Trophoblast cell (in vitro differentiated cells and primary cell): ENCODE measurements around the gene PIK3C2B.

Source experiments
- DNase-seq, 2 donors: peaks; one replicate each; pipeline ENCODE4 v3.0.0-alpha.2; 2016
- H2AFZ ChIP-seq: 2 replicates; pipeline ENCODE4 v1.6.1; 2013; ENCODE audit warnings: low read length, moderate library complexity, mild to moderate bottlenecking; ENCODE audit not compliant: insufficient read depth, poor library complexity
- H2AK5ac ChIP-seq: 2 replicates; pipeline ENCODE4 v1.6.1; 2013; ENCODE audit warnings: mild to moderate bottlenecking, low read length
- H2BK120ac ChIP-seq: 2 replicates; pipeline ENCODE4 v1.6.1; 2013; ENCODE audit warnings: low read length, mild to moderate bottlenecking, moderate library complexity; ENCODE audit not compliant: insufficient read depth, poor library complexity
- H2BK12ac ChIP-seq: 2 replicates; pipeline ENCODE4 v1.6.1; 2013; ENCODE audit warnings: mild to moderate bottlenecking, low read length, moderate library complexity
- H2BK5ac ChIP-seq: 2 replicates; pipeline ENCODE4 v1.6.1; 2013; ENCODE audit warnings: low read length, low read depth, moderate library complexity, mild to moderate bottlenecking; ENCODE audit not compliant: poor library complexity
- H3K14ac ChIP-seq: 2 replicates; pipeline ENCODE4 v1.6.1; 2013; ENCODE audit warnings: mild to moderate bottlenecking, low read length
- H3K18ac ChIP-seq: 2 replicates; pipeline ENCODE4 v1.6.1; 2013; ENCODE audit warnings: mild to moderate bottlenecking, low read length
- H3K23ac ChIP-seq: 2 replicates; pipeline ENCODE4 v1.6.1; 2013; ENCODE audit warnings: low read length
- H3K27ac ChIP-seq: 2 replicates; pipeline ENCODE4 v1.5.1; 2013; ENCODE audit warnings: low read depth, mild to moderate bottlenecking, inconsistent platforms, low read length, moderate library complexity
- H3K27me3 ChIP-seq: 2 replicates; pipeline ENCODE4 v1.6.1; 2013; ENCODE audit warnings: inconsistent platforms, mild to moderate bottlenecking, low read length, moderate library complexity; ENCODE audit not compliant: insufficient read depth
- H3K36me3 ChIP-seq, 2 experiments: 1 replicate in 1 of 2; 2 replicates in 1 of 2; pipeline ENCODE4 v1.6.1; 2013; ENCODE audit warnings: low read length in 2 of 2, mild to moderate bottlenecking in 2 of 2, moderate library complexity in 1 of 2; ENCODE audit not compliant: insufficient read depth in 2 of 2, control insufficient read depth in 1 of 2
- H3K4ac ChIP-seq: 2 replicates; pipeline ENCODE4 v1.6.1; 2013; ENCODE audit warnings: low read depth, mild to moderate bottlenecking, low read length, moderate library complexity
- H3K4me1 ChIP-seq, 2 experiments: 1 replicate in 1 of 2; 2 replicates in 1 of 2; pipeline ENCODE4 v1.6.1; 2013; ENCODE audit warnings: low read length in 2 of 2, mild to moderate bottlenecking in 2 of 2, moderate library complexity in 1 of 2; ENCODE audit not compliant: insufficient read depth in 2 of 2, control insufficient read depth in 1 of 2
- H3K4me2 ChIP-seq: 2 replicates; pipeline ENCODE4 v1.6.1; 2013; ENCODE audit warnings: inconsistent platforms, mild to moderate bottlenecking, low read length, moderate library complexity
- H3K4me3 ChIP-seq: 2 replicates; pipeline ENCODE4 v1.5.1; 2013; ENCODE audit warnings: mild to moderate bottlenecking, low read depth, low read length, inconsistent platforms
- H3K79me1 ChIP-seq: one replicate; pipeline ENCODE4 v1.6.1; 2013; ENCODE audit warnings: low read length
- H3K79me2 ChIP-seq: 2 replicates; pipeline ENCODE4 v1.6.1; 2013; ENCODE audit warnings: low read length, mild to moderate bottlenecking; ENCODE audit not compliant: control insufficient read depth, insufficient read depth, poor library complexity
- H3K9ac ChIP-seq: 2 replicates; pipeline ENCODE4 v1.6.1; 2013; ENCODE audit warnings: mild to moderate bottlenecking, low read length
- H3K9me3 ChIP-seq: 2 replicates; pipeline ENCODE4 v1.6.1; 2013; ENCODE audit warnings: low read depth, mild to moderate bottlenecking, control low read depth, inconsistent platforms, low read length; ENCODE audit not compliant: insufficient read depth
- H4K12ac ChIP-seq: 2 replicates; pipeline ENCODE4 v1.6.1; 2013; ENCODE audit warnings: low read depth, mild to moderate bottlenecking, low read length, moderate library complexity
- H4K8ac ChIP-seq: 2 replicates; pipeline ENCODE4 v1.6.1; 2013; ENCODE audit warnings: low read depth, mild to moderate bottlenecking, low read length, moderate library complexity
- H4K91ac ChIP-seq: one replicate; pipeline ENCODE4 v1.6.1; 2013; ENCODE audit warnings: low read depth, mild to moderate bottlenecking, low read length, moderate library complexity
- WGBS: extraction: QIAGEN DNeasy Blood & Tissue Kit; methylation state at CpG from one replicate; pipeline ENCODE4 v1.1.7; 2013; ENCODE audit warnings: missing lambda C conversion rate; ENCODE audit not compliant: insufficient read length, insufficient coverage; ENCODE audit errors: extremely low coverage; 5-methylcytosine and 5-hydroxymethylcytosine counted together

Gene PIK3C2B

GRCh38 chr1:204511366-204511765 is 16.8 kb upstream of the PIK3C2B start:
- Histone ChIP-seq H3K14ac (no peak overlapping the region), H2BK5ac (no peak overlapping the region), H3K27ac (no peak overlapping the region), H3K79me1 (peaks cover 6% of the 10 kb centered on the region), H3K9ac (no peak overlapping the region), H2BK12ac (no peak overlapping the region), H3K4me1 (peaks cover 0 to 3% of the 10 kb centered on the region in 2 experiments), H4K12ac (no peak overlapping the region), H3K23ac (no peak overlapping the region), H4K8ac (no peak overlapping the region), H4K91ac (no peak overlapping the region), H2AK5ac (no peak overlapping the region), H3K27me3 (no peaks in the 10 kb centered on the region), H3K4ac (no peak overlapping the region), H3K4me3 (no peak overlapping the region), H3K4me2 (no peak overlapping the region), H3K9me3 (no peaks in the 10 kb centered on the region), H2BK120ac (no peak overlapping the region), H3K36me3 (no peaks in the 10 kb centered on the region), H2AFZ (no peak overlapping the region), H3K18ac (no peak overlapping the region), H3K79me2 (peaks cover 1% of the 10 kb centered on the region)
- no peak for DNase-seq

- Histone ChIP-seq H3K18ac (no peak overlapping the region), H3K27ac (no peak overlapping the region), H3K4me1 (peaks cover 0 to 2% of the 10 kb centered on the region in 2 experiments), H3K14ac (no peak overlapping the region), H3K79me1 (peaks cover 2% of the 10 kb centered on the region), H3K4ac (no peak overlapping the region), H4K12ac (no peak overlapping the region), H3K9me3 (no peaks in the 10 kb centered on the region), H2BK12ac (peak overlapping the region; percentile 65), H3K79me2 (no peaks in the 10 kb centered on the region), H3K36me3 (no peaks in the 10 kb centered on the region), H3K9ac (no peak overlapping the region), H2AFZ (no peak overlapping the region), H3K4me3 (no peak overlapping the region), H3K27me3 (no peaks in the 10 kb centered on the region), H2AK5ac (peak overlapping the region; percentile 94), H2BK120ac (no peak overlapping the region), H4K91ac (peak overlapping the region; percentile 18), H4K8ac (no peak overlapping the region), H3K4me2 (no peak overlapping the region), H3K23ac (no peak overlapping the region), H2BK5ac (no peak overlapping the region)
- WGBS, result no CpG with 5 or more reads among the region's 9 CpGs
- no peak for DNase-seq
These were observed 14.6 kb upstream of the PIK3C2B start for GRCh38 chr1:204509186-204509635.

GRCh38 chr1:204507317-204508105 is 12.9 kb upstream of the PIK3C2B start:
- peaks cover 2% of the 10 kb centered on the region for H3K79me1 ChIP-seq
- peak overlapping the region; percentile 32 for H3K27ac ChIP-seq
- peak overlapping the region; percentile 22 for H4K8ac ChIP-seq
- peak overlapping the region; percentile 30 for H2AFZ ChIP-seq
- H3K14ac ChIP-seq, result peak overlapping the region; percentile 53
- H4K12ac ChIP-seq, result peak overlapping the region; percentile 22
- peak overlapping the region; percentile 14 for H3K9ac ChIP-seq
- H3K4me1 ChIP-seq, result peaks cover 0 to 2% of the 10 kb centered on the region in 2 experiments
- peak overlapping the region; percentile 32 for H4K91ac ChIP-seq
- no peak overlapping the region for H3K4ac ChIP-seq
- H3K18ac ChIP-seq, result no peak overlapping the region
- no peaks in the 10 kb centered on the region for H3K79me2 ChIP-seq
- H3K36me3 ChIP-seq, result no peaks in the 10 kb centered on the region
- H2BK5ac ChIP-seq, result no peak overlapping the region
- no peak overlapping the region for H2BK120ac ChIP-seq
- H3K4me2 ChIP-seq, result peak overlapping the region; percentile 70
- H3K23ac ChIP-seq, result no peak overlapping the region
- no CpG with 5 or more reads among the region's 22 CpGs for WGBS
- no peaks in the 10 kb centered on the region for H3K9me3 ChIP-seq
- H3K4me3 ChIP-seq, result peak overlapping the region; percentile 71
- no peak overlapping the region for H2AK5ac ChIP-seq
- DNase-seq, result peak in 1 of 2 donors; percentile 54
- H2BK12ac ChIP-seq, result no peak overlapping the region
- no peaks in the 10 kb centered on the region for H3K27me3 ChIP-seq

GRCh38 chr1:204506969-204507316 is 12.3 kb upstream of the PIK3C2B start:
- Histone ChIP-seq H2BK12ac (no peak overlapping the region), H2AK5ac (no peak overlapping the region), H2AFZ (no peak overlapping the region), H2BK5ac (no peak overlapping the region), H3K4me3 (peak overlapping the region; percentile 53), H3K4me1 (peaks cover 0 to 2% of the 10 kb centered on the region in 2 experiments), H3K4me2 (peak overlapping the region; percentile 70), H3K23ac (no peak overlapping the region), H3K18ac (no peak overlapping the region), H2BK120ac (no peak overlapping the region), H3K9me3 (no peaks in the 10 kb centered on the region), H3K27ac (peak overlapping the region; percentile 12), H3K14ac (no peak overlapping the region), H3K9ac (no peak overlapping the region), H3K27me3 (no peaks in the 10 kb centered on the region), H3K79me1 (peaks cover 2% of the 10 kb centered on the region), H4K8ac (no peak overlapping the region), H3K79me2 (no peaks in the 10 kb centered on the region), H3K4ac (no peak overlapping the region), H4K91ac (no peak overlapping the region), H3K36me3 (no peaks in the 10 kb centered on the region), H4K12ac (no peak overlapping the region)
- peak; percentile 93 to 97 for DNase-seq
- no CpG with 5 or more reads among the region's 13 CpGs for WGBS
